ENCODE results near the gene OR2A25.
"Not testable (repeated sequence)": the region's sequence is repeated elsewhere in the genome, so short reads cannot be mapped to it uniquely, and the experiment has no call there.

OR2A25 gene

DNA sequence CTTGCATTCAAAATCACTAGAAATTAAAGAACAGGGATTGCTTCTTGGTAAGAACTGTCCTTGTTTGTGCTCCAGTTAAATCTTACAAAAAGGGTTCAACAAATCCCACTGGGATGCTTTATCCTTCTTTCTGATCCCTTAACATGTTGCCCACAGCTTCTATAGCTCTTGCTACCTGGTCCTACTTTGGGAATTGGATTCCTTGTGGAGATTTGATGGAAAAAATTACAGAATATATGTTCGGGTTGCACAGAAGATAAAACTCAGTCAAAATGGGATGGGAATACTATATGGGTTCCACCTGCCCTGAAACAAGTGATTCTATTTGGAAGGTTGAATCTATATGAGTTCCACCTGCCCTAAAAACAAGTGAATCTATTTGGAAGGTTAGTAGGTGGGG lies at the start of gene OR2A25:
OR2A25 (plus strand) TSS at position 301 of the 400 bp plus-strand sequence. CDS start 4,409 bp downstream, outside the sequence.
- no peak for DNase-seq (ENCODE audit: low read depth)

GRCh38 chr7:144020340-144020739 lies 49.3 kb upstream of the OR2A25 start:
- DNase-seq (ENCODE audit: low read depth), result no peak

DNA sequence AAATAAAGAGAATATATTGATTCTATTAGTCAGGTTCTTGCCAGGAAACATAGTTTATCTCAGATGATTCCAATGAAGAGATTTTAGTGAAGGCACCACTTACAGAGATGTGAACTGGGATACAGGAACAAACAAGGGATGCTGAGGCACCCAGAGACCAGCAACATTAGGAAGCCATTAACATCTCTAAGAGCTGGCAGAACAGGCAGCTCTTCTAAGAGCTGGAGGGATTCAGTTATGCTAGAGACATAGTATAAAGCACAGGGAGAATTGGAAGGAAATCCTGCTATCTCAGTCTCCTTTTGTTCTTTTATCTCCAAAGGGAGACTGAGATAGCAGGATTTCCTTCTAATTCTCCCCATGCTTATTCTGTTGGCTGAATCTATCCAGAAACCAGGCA lies 47.4 kb upstream of the OR2A25 start:
- DNase-seq (ENCODE audit: low read depth), result no peak

DNA sequence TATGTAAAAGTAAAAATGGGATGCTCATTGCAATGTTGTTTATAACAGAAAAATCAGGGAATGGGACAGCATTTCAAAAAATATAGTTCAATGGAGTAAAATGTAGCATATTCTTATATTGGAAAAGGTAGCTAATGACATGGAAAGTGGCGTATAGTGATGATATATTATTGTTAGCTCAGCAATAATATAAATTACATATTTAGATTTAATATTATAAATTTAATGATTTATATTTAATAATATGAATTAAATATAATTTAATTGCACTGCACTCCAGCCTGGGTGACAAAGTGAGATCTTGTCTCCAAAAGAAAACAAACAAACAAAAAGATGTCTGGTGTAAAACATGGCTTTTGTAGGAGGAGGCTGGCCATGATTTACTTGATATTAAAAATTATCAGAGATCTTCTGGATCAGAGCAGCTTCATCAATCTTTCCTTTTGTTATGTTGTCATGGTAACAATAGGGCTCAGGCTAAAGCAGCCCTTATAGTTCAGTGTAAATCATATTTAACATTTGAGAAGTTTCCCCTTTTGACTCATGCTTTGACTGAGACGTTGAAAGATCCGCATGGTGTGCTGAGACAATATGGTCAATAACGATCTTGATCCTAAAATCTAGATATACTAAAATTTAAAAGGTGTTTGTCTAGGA lies 46.3 kb upstream of the OR2A25 start:
- no peak for DNase-seq (ENCODE audit: low read depth)

DNA sequence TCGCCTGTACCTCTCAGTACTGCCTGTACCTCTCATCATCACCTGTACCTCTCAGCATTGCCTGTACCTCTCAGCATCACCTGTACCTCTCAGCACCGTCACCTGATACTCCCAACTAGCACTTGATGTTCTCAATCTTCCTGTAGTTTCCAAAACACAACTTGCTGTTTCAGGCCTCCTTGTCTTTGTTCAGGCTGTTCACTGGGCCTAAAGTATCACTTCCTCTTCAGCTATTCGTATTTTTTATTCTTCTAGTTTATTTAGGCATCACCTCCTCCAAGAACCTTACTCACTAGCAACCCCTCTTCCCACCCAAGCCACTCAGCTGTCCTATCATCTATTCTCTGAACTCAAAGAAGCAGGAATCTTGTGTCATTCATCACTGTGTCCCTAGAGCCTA lies 45.4 kb upstream of the OR2A25 start:
- DNase-seq (ENCODE audit: low read depth), result no peak

GRCh38 chr7:144026203-144026883 lies 43.3 kb upstream of the OR2A25 start:
- DNase-seq (ENCODE audit: low read depth), result no peak

DNA sequence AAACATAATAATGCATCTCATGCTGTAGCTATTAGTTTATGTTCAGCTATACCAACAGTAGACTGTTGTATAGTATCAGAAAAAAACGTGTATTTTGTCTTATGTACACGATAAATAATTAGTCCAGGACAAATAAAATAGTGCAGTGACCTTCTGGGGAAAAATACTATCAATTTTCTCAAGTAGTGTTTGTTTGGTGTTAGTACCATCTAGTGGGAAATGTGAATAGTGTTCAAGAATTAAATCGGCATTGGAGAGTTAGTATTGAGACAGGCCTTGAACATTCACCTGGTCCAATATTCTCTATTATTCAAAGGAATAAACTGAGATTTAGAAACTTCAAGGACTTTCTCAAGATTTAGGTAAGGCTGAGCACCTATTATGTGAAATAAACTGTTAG lies 42.5 kb upstream of the OR2A25 start:
- no peak for DNase-seq (ENCODE audit: low read depth)

- no peak for DNase-seq (ENCODE audit: low read depth)
These were observed 41.6 kb upstream of the OR2A25 start for GRCh38 chr7:144027974-144028373.

- DNase-seq (ENCODE audit: low read depth), result no peak
These were observed 41.1 kb upstream of the OR2A25 start for GRCh38 chr7:144028547-144028946.

DNA sequence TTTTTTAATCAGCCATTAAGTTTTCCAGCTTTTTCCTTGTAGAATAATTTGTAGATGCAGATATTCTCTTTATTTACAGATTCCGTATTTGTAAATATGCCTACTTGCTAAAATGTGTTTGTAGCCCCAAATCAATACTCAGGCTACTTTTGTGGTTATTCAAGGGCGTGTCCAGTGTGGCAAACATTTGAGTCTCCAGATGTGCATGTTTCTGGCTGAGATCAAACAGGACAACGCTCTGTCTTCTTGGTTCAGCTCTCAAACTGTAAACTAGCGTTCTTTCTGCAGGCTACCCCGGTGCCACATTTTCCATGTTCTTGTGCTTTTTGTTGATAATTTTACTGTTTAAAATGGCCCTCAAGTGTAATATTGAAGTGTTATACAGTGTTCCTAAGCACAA lies 37.1 kb upstream of the OR2A25 start:
- DNase-seq (ENCODE audit: low read depth), result no peak

DNA sequence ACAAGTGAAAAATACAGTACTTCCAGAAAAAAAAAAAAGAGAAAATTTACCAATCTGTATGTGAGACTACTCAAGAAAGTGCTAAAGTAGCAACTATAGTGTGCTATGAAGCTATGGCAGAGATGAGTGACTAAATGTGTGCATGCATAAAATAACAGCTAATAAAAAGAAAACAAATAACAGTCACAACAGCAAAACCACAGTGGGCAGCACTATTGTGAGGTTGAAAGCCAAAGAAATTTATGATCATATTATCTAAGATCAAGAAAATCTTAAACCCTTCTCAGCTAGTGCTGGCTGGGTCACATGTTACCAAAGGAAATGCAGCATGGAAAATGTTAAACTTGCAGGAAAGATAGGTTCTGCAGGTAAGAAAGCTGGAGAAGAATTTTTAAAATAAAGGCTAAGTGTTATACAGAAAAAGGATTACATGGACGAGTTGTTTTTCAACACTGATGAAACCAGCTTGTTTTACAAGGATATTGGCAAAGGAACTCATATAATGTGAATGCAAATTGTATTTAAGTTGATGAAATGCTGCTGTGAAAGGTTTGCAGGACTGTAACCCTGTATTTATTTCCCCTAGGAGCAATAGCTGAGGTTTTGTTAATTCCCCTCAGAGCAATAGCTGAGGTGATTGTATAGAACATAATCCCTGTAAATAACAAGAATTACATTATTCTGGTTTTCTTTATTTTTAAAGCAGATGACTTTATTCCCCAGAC lies 36.5 kb upstream of the OR2A25 start:
- DNase-seq (ENCODE audit: low read depth), result no peak

DNA sequence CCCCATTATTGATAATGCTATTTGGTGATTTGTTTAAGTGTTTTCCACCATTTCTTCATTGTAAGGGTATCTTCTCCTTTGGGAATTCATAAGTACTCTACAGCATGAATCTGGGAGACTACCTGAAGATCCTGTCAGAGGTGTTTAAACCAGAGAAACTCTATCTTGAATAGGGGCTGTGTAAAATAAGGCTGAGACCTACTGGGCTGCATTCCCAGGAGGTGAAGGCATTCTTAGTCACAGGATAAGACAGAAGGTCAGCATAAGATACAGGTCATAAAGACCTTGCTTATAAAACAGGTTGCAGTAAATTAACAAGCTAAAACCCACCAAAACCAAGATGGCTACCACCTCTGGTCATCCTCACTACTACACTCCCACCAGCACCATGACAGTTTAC lies 34.2 kb upstream of the OR2A25 start:
- DNase-seq (ENCODE audit: low read depth), result no peak

- no peak for DNase-seq (ENCODE audit: low read depth)
These were observed 33.2 kb upstream of the OR2A25 start for GRCh38 chr7:144036302-144036885.

DNA sequence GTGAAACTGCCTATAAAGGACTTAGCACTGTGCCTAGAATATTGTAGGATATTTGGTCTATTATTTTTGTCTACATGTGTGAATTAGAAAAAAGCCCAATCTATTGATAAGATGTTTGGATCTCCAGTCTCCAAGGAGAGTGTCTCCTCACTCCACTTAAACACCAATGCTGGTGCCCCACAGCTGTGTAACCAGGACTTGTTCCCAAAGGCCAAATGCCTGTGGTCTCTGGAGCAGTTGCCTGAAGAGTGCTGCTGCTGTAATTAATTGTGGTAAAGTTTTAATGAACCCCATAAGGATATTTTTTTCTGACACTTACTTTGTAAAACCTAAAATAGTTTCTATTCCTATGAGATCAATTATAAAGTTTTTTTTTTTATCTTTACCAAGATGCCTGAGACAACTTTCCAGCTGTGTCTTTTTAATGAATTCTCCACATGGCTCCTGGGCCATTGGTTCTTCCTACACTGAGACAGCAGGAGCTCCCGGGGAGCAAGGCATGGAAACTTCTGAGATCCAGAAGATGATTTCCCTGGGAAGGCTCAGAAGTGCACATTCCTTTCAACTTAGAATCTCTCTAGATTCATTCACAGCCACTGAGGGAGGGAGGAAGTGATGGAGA lies 32.1 kb upstream of the OR2A25 start:
- no peak for DNase-seq (ENCODE audit: low read depth)

DNA sequence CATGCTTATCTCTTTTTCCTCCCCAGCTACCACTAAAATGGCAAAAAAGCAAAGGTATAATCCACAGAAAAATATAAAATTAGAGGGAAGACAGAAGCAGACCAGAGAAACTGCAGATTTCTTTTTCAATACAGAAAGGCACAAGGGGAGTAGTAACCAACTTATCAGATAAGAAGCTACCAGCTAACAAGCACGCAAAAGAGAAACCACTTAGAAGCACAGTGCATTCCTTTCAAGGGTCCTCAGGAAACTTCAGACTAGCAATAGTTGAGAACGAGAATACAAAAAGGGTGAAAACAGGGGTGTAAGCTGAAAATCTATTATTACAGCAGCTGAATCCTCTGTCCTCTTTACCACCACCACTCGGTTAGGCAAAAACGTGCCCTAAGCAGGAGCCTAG lies 30.7 kb upstream of the OR2A25 start:
- DNase-seq (ENCODE audit: low read depth), result no peak

DNA sequence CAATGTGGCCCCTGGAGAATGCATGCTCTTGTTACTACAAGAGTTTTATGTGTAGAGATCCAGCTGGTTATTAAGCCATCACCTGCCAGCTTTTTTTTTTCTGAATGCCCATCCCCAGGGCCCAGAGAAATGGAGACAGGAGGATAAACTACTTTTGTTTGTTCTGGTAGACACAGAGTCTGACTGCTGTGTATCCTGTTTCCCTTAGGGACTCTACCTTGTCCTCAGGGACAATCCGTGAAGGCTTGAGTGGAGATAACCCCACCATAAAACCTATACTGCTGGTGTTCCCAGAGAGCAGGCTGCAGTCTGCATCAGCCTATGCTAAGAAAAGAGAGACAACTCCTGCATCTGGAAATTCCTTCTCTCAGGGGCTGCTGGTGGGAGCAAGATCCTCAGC lies 21.0 kb upstream of the OR2A25 start, which contains the start of gene OR2A5:
OR2A5 (plus strand) TSS at position 301 of the 400 bp plus-strand sequence. CDS start 1,454 bp downstream, outside the sequence.
- no peak for DNase-seq (ENCODE audit: low read depth)

GRCh38 chr7:144049491-144049890 lies 20.1 kb upstream of the OR2A25 start:
- no peak for DNase-seq (ENCODE audit: low read depth)

- DNase-seq (ENCODE audit: low read depth), result no peak
These were observed 19.5 kb upstream of the OR2A25 start for GRCh38 chr7:144050093-144050492.

DNA sequence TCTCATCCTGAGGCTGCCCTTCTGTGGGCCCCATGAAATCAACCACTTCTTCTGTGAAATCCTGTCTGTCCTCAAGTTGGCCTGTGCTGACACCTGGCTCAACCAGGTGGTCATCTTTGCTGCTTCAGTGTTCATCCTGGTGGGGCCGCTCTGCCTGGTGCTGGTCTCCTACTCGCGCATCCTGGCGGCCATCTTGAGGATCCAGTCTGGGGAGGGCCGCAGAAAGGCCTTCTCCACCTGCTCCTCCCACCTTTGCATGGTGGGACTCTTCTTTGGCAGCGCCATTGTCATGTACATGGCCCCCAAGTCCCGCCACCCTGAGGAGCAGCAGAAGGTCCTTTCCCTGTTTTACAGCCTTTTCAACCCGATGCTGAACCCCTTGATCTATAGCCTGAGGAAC lies 18.7 kb upstream of the OR2A25 start:
- not testable (repeated sequence) for DNase-seq (ENCODE audit: low read depth)

GRCh38 chr7:144057954-144058353 lies 11.7 kb upstream of the OR2A25 start:
- DNase-seq (ENCODE audit: low read depth), result no peak

- DNase-seq (ENCODE audit: low read depth), result no peak
These were observed 5.9 kb upstream of the OR2A25 start for GRCh38 chr7:144063710-144064109.

- no peak for DNase-seq (ENCODE audit: low read depth)
These were observed 342 bp downstream of the OR2A25 start for GRCh38 chr7:144069953-144070352.
